ENCODE results near the gene LYRM4. TPM values are rescaled to one million over a fixed set of nuclear protein-coding genes. Genes with fewer than 3 reads are reported as not detected.
"Not testable (repeated sequence)": the region's sequence is repeated elsewhere in the genome, so short reads cannot be mapped to it uniquely, and the experiment has no call there.

Gene LYRM4
- total and polyA plus RNA-seq, 8 donors = 25.2 to 47.4 (median 42.0) TPM

- TF ChIP-seq CTCF (IDR thresholded peaks at IDR 0.05) = no peak
- no peaks in the 10 kb centered on the region for H3K4me1 ChIP-seq
- H3K27ac ChIP-seq = no peak overlapping the region
- H3K4me3 ChIP-seq = no peak overlapping the region
- H3K9me3 ChIP-seq = peaks cover 0 to 8% of the 10 kb centered on the region in 2 donors
- no peaks in the 10 kb centered on the region for H3K36me3 ChIP-seq
- DNase-seq (no peak), ATAC-seq (no peak)
- no peaks in the 10 kb centered on the region for H3K27me3 ChIP-seq
- intact Hi-C loops (cut with DNase I) = no loop called here
These were observed 192.5 kb downstream of the LYRM4 start for GRCh38 chr6:5068153-5068751.

GRCh38 chr6:5067305-5067704 is 193.4 kb downstream of the LYRM4 start:
- intact Hi-C loops (cut with DNase I) = no loop called here
- Histone ChIP-seq H3K9me3 (peaks cover 0 to 8% of the 10 kb centered on the region in 2 donors), H3K4me3 (no peak overlapping the region), H3K27me3 (no peaks in the 10 kb centered on the region), H3K36me3 (no peaks in the 10 kb centered on the region), H3K27ac (no peak overlapping the region), H3K4me1 (no peaks in the 10 kb centered on the region)
- DNase-seq = no peak
- no peak for ATAC-seq
- no peak for TF ChIP-seq CTCF (IDR thresholded peaks at IDR 0.05)

- Histone ChIP-seq H3K27me3 (no peaks in the 10 kb centered on the region), H3K36me3 (no peaks in the 10 kb centered on the region), H3K9me3 (peaks cover 0 to 8% of the 10 kb centered on the region in 2 donors), H3K4me3 (no peak overlapping the region), H3K4me1 (no peaks in the 10 kb centered on the region), H3K27ac (no peak overlapping the region)
- DNase-seq (no peak), ATAC-seq (no peak)
- TF ChIP-seq CTCF (IDR thresholded peaks at IDR 0.05) = no peak
- intact Hi-C loops (cut with DNase I) = no loop called here
These were observed 194.2 kb downstream of the LYRM4 start for GRCh38 chr6:5066456-5067093.

GRCh38 chr6:5063617-5064016 is 197.1 kb downstream of the LYRM4 start:
- Histone ChIP-seq H3K36me3 (no peaks in the 10 kb centered on the region), H3K4me3 (no peak overlapping the region), H3K4me1 (no peaks in the 10 kb centered on the region), H3K27me3 (no peaks in the 10 kb centered on the region), H3K9me3 (peaks cover 0 to 8% of the 10 kb centered on the region in 2 donors), H3K27ac (no peak overlapping the region)
- TF ChIP-seq CTCF (IDR thresholded peaks at IDR 0.05) = no peak
- no peak for DNase-seq
- no peak for ATAC-seq
- intact Hi-C loops (cut with DNase I) = no loop called here

GRCh38 chr6:5061152-5061551 is 199.6 kb downstream of the LYRM4 start:
- Histone ChIP-seq H3K4me3 (no peak overlapping the region), H3K27me3 (no peaks in the 10 kb centered on the region), H3K27ac (no peak overlapping the region), H3K36me3 (no peaks in the 10 kb centered on the region), H3K4me1 (no peaks in the 10 kb centered on the region), H3K9me3 (no peaks in the 10 kb centered on the region)
- no peak for TF ChIP-seq CTCF (IDR thresholded peaks at IDR 0.05)
- DNase-seq (no peak), ATAC-seq (no peak)
- intact Hi-C loops (cut with DNase I) = no loop called here

- DNase-seq; ATAC-seq; H3K4me3 ChIP-seq; intact Hi-C loops (cut with DNase I); H3K4me1 ChIP-seq; H3K36me3 ChIP-seq; H3K27me3 ChIP-seq; H3K27ac ChIP-seq; H3K9me3 ChIP-seq: not testable (repeated sequence)
These were observed 200.3 kb downstream of the LYRM4 start for GRCh38 chr6:5060439-5060838.
